SK-N-MC (cell line): ENCODE data around the gene IQSEC1.

ENCODE experiments used
- EZH2 ChIP-seq: fragments of 200-600 bp; sonication (generic); IDR thresholded peaks from one replicate; pipeline ENCODE4 v1.6.1; 2017; ENCODE audit warnings: antibody characterized with exemption
- POLR2AphosphoS5 ChIP-seq: IDR thresholded peaks from 2 replicates; pipeline ENCODE4 v1.6.1; 2012; ENCODE audit warnings: mild to moderate bottlenecking, low read depth, low read length, borderline replicate concordance

- TF ChIP-seq EZH2 (no peak), POLR2AphosphoS5 (no peak)
These were observed 150.3 kb downstream of the IQSEC1 start for GRCh38 chr3:12922881-12923431.
